Stimulated activated CD4-positive, alpha-beta T cell treated with anti-CD3 and anti-CD28 coated beads, Interleukin-15, amount 100 ng/mL, for 24 hours (primary cell): ENCODE data around the gene SULT2B1.
"Not testable (repeated sequence)": the region's sequence is repeated elsewhere in the genome, so short reads cannot be mapped to it uniquely, and the experiment has no call there.

Experiments
- DNase-seq: peaks from one replicate; pipeline ENCODE4 v3.0.0-alpha.2; 2020

The SULT2B1 gene

DNA sequence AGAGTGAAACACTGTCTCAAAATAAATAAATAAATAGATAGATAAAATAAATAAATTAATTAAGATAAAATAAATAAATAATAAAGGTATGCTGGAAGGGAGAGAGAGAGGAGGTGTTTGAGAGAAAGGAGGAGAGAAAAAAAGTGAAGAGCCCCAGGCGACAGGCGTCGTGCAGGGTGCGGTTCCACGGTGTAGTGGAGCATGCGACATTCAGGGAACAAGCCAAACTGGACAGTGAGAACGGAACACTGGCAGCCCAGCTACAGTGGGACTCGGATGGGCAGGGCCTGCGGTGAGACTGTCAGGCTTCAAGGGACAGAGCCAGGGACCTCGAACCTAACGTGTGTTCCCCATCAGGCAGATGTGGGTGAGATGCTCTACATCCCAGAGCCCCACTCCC, 9.4 kb downstream of the SULT2B1 start:
- no peak for DNase-seq

DNA sequence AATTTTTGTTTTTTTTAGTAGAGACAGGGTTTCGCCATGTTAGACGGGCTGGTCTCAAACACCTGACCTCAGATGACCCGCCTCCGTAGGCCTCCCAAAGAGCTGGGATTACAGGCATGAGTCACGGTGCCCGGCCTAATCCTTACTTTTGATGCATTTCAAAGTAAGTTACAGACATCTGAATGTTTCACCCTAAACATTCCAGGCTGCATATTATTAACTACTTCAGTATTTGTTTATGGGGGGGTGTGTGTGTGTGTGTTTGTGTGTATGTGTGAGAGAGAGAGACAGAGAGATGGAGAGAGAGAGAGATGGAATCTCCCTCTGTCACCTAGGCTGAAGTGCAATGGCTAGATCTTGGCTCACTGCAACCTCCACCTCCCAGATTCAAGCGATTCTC, 13.1 kb downstream of the SULT2B1 start:
- no peak for DNase-seq

DNA sequence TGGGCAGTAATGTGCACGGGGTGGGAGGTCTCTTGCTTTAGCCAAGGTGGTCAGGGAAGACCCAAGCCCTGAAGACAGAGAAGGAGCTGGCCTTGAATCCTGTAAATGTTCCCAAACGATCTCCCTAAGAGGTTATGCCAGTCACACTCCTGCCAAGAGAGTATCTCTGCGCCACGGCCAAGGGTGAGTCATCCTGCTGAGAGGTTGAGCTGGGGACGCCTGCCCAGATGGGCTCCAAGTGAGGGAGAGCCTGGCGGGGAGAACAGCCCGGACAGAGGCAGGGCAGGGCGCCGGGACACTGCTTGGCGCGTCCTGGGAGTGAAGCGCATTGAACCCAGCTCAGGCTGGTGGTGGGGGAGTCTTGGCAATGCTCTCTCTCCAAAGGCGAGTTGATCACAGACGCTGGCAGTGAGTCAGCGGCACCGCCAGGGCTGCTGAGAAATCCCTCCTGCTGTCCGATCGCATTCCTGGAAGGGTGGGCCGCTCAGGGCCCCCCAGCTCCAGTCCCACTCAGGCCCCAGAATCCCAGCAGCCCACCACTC, 16.4 kb downstream of the SULT2B1 start:
- DNase-seq: peak; percentile 13

DNA sequence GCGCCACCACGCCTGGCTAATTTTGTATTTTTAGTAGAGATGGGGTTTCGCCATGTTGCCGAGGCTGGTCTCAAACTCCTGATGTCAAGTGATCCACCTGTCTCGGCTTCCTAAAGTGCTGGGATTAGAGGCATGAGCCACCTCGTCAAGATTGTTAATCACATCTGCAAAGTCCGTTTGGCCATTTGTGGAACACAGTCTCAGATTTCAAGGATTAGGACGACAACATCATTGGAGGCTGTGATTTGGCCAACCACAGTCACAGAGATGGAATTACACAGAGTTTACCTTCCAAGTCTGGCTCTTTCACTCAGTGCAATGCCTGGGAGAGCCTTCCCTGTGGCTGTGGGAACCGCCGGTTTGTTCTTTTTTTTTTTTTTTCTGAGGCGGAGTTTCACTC, 17.8 kb downstream of the SULT2B1 start:
- no peak for DNase-seq

DNA sequence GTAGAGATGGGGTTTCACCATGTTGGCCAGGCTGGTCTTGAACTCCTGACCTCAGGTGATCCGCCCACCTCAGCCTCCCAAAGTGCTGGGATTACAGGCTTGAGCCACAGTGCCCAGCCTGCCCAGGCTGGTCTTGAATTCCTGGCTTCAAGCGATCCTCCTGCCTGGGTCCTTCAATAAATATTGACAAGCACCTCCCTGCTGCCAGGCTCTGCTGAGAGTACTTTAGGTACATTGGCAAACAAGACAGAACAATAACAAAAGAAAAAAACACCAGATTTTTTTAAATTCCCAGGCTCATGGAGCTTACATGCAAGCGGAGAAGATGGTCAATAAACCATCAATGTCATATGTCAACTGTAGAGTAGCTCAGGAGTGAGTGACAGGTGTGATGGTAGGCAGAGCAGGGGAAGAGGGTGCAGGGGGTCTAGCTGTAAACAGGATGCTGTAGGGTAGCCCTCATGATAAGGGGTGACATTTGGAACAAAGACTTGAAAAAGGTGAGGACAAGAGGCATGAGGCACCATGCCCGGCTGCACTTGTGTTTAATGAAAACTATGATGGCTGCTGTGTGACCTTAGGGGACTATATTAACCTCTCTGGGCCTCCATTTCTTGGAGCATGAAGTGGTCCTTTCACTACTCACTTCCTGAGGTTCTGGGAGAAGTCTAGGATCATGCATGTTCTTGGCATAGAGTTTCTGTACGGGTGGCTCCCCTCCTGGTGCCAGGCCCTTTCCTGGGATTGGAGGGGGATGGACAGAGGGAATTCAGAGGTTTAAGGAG, 19.6 kb downstream of the SULT2B1 start:
- no peak for DNase-seq

DNA sequence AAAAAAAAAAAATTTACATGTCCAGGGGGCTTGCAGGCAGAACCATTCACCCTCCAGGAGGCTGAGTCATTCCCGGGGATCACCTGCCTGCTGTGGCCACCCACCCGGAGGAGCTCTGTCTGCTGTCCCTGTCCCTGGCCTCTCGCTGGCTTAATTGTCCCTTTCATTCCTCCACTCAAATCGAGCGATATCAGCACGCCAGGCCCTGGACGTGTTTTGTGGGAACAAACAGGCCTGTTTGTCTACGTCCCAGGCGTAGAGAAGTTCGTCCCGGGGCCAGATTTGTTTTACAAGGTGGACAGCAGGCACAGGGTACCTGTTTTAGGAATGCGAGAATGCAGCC, 21.2 kb downstream of the SULT2B1 start:
- DNase-seq: no peak

DNA sequence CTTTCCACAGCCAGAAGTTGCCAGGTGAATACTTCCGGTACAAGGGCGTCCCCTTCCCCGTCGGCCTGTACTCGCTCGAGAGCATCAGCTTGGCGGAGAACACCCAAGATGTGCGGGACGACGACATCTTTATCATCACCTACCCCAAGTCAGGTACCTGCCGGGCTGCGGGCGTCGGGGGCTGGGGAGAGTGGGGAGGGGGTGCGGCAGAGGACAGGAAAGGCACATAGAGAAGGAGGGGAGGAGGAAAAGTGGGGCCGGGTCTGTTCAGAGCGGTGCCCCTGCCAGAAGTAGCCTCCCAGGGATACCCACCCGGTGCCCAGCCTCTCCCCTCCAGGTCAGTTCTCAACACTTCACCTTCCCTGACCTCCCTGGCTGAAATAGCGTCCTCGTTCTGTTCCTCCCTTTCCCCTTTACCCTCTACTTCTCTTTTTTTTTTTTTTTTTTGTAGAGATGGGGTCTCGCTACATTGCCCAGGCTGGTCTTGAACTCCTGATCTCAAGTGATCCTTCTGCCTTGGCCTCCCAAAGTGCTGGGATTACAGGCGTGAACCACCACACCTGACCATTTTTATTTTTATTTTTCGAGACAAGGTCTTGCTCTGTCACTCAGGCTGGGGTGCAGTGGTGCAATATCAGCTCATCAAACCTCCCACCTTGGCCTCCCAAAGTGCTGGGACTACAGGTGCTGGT, 24.1 kb downstream of the SULT2B1 start:
- no peak for DNase-seq

DNA sequence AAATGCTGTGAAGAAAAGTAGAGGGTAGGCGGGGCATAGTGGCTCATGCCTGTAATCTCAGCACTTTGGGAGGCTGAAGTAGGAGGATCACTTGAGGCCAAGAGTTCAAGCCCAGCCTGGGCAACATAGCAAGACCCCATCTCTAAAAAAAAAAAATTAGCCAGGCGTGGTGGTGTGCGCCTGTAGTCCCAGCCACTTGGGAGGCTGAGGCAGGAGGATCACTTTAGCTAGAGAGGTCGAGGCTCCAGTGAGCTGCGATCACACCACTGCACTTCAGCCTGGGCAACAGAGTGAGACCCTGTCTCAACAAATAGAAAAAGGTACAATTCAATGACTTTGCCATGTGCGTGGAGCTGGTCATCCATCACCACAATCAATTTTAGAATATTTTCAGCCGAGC, 25.9 kb downstream of the SULT2B1 start:
- not testable (repeated sequence) for DNase-seq

DNA sequence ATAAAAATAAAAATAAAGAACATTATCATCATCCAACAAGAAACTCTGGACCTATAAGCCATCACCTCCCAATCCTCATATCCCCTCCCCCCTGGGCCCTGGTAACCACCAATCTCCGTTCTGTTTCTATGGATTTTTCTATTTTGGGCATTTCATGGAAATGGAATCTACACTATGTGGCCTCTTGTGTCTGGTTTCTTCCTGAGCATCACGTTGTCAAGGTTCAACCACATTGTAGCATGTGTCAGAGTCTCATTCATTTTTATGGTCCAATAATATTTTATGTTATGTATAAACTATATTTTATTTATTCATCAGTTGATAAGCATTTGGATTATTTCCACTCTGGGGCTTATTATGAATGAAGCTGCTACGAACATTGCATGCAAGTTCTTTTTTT, 26.9 kb downstream of the SULT2B1 start:
- no peak for DNase-seq

DNA sequence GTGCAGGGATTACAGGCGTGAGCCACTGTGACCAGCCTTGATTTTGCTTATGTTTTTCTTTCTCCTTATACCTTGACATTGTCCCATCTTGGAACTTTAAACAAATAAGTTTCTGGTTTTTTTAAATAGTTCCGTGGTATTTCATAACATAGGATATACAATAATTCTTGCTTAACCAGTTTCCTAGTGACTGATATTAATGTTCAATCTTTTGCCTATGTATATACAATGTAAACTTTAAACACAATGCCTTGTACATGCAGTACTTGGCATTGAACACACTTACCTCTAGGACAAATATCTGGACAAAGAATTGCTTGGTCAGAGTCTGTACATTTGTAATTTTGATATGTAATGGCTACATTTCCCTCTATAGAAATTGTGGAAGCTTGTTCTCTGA, 30.2 kb downstream of the SULT2B1 start:
- DNase-seq: no peak

DNA sequence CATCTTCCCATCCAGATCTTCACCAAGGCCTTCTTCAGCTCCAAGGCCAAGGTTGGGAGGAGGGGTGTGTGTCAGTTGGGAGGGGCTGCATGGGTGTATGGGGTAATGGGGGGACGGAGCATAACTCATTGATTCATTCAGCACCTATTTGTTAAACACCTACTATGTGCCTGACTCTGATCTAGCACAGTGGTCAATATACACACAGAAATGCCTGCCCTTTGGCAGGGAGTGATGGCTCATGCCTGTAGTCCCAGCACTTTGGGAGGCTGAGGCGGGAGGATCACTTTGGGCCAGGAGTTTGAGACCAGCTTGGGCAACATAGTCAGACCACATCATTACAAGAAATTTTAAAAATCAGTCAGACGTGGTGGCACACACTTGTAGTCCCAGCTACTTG, 35.4 kb downstream of the SULT2B1 start:
- no peak for DNase-seq

DNA sequence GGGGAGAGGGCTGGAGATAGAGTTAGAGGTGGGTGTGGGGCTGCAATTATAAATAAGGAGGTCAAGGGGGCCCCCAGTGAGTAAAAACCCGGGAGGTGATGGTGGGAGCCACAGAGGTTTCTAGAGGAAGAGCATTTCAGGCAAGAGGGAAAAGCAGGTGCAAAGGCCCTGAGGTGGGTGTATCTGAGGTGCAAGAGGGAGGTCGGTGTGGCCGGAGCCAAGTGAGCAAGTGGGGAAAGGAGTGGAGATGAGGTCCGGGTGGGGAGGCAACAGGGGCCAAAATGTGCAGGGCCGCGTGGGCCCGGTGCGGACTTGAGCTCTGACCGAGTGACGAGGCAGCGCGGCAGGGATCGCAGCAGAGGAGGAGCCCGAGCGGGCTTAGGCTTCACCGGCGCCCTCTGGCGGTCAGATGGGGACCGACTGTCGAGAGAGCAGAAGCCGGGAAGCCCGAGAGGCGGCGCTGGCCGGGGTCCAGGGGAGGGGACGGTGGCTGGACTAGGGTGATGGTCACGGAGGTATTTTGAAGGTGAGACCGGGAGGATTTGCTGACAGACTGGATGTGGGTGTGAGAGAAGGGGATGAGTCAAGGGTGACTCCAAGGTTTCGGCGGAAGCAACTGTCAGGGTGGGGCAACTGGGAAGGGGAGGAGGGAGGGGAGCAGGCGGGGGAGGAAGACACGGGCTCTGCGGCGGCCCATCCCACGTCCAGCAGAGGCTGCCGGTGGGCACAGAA, 36.9 kb downstream of the SULT2B1 start:
- DNase-seq: peak; percentile 92

DNA sequence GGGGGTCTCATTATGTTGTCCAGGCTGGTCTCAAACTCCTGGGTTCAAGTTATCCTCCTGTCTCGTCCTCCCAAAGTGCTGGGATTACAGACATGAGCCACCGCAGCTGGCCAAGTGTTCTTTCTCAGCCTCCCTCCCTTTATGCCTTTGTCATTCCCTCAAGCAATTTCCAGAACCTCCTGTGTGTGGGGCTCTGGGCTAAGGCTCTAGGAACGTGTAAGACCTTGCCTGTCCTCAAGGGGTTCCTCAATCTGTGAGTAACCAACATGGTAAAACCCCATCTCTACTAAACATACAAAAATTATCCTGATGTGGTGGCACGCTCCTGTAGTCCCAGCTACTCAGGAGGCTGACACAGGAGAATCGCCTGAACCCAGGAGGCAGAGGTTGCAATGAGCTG, 39.0 kb downstream of the SULT2B1 start:
- no peak for DNase-seq

DNA sequence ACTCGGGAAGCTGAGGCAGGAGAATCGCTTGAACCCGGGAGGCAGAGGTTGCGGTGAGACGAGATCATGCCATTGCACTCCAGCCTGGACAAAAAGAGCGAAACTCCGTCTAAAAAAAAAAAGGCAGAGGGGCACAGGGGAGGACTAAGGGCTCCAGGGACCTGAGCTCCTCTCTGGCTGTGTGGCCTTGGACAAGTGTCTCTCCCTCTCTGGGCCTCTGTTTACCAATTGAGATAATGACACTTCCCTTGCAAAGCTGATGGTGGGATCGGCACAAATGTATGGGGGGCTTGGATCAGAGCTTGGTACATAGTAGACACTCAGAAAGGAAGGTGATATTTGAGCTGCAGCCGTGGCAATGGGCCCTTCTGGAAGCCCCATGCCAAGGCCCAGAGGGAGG, 43.2 kb downstream of the SULT2B1 start:
- DNase-seq: no peak

DNA sequence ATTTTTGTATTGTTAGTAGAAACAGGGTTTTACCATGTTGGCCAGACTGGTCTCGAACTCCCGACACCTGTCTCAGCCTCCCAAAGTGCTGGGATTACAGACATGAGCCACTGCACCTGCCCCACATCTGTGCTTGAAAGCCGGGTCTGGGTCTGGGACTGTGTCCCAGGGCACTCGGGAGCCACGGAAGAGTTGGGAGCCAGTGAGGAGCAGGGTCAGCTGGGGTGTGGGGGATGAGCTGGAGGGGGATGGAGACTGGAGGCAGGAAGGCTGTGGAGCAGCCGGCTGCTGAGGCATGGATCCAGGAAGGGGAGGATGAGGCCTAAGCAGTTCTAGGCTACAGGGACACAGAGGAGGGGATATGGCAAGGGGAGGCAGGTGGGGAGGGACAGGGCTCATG, 43.9 kb downstream of the SULT2B1 start:
- DNase-seq: no peak

DNA sequence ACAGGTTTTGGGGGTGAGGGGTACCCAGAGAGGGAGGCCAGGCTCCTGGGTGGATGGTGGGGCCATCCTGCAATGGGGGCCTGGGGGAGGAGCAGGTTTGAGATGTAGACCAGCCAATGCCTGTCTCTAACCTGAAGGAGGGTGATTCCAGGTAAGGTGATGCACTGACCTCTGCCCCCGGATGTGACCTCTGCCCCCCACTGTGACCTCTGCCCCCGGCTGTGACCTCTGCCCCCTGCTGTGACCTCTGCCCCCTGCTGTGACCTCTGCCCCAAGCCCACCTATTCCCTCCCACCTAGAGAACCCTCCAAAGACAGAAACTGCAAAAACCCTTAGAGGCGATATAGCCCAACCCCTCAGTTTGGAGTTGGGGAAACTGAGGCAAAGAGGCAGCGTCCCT, 44.3 kb downstream of the SULT2B1 start:
- DNase-seq: no peak

DNA sequence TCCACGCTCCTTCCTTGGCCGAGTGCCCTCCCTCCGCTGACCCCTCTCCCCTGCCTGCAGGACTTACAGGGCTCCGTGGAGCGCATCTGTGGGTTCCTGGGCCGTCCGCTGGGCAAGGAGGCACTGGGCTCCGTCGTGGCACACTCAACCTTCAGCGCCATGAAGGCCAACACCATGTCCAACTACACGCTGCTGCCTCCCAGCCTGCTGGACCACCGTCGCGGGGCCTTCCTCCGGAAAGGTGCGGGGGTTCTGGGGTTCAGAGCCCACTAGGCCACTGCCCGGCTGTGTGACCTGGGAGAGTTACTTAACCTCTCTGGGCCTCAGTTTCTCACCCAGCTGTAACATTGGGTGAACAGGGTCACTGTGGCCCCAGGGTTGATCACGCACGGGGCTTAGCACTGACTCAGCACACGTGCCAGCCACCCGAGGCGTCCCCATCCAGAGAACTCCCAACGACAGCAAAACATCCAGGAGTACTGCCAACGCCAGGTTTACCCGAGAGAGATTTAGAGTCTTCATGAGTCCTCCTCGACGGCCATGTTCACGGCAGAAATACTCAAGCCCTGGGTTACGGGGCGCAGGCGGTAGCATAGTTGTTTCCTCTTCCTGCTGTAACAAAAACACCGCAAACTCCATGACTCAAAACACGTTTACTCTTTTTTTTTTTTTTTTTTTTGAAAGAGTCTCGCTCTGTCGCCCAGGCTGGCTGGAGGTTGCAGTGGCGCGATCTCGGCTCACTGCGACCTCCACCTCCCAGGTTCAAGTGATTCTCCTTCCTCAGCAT, 44.9 kb downstream of the SULT2B1 start:
- DNase-seq: peak; percentile 27

DNA sequence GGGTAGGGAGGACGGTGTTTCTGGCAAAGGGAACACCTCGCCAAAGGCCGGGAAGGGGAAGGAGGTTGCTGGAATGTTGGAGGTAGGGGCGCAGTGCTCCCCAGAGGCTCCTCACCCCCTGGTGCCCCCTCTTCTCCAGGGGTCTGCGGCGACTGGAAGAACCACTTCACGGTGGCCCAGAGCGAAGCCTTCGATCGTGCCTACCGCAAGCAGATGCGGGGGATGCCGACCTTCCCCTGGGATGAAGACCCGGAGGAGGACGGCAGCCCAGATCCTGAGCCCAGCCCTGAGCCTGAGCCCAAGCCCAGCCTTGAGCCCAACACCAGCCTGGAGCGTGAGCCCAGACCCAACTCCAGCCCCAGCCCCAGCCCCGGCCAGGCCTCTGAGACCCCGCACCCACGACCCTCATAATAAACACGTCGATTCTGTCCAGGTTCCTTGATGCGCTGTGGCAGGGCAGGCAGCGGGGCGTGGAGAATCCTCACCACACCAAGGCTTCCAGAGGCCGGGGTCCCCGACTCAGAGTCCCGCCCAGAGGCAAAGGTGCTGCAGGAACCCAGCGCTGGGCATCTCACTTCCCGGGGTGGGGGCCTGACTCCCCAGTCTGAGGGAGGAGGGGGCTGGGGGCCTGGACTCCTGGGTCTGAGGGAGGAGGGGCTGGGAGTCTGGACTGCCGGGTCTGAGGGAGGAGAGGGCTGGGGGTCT, 47.2 kb downstream of the SULT2B1 start:
- DNase-seq: no peak

DNA sequence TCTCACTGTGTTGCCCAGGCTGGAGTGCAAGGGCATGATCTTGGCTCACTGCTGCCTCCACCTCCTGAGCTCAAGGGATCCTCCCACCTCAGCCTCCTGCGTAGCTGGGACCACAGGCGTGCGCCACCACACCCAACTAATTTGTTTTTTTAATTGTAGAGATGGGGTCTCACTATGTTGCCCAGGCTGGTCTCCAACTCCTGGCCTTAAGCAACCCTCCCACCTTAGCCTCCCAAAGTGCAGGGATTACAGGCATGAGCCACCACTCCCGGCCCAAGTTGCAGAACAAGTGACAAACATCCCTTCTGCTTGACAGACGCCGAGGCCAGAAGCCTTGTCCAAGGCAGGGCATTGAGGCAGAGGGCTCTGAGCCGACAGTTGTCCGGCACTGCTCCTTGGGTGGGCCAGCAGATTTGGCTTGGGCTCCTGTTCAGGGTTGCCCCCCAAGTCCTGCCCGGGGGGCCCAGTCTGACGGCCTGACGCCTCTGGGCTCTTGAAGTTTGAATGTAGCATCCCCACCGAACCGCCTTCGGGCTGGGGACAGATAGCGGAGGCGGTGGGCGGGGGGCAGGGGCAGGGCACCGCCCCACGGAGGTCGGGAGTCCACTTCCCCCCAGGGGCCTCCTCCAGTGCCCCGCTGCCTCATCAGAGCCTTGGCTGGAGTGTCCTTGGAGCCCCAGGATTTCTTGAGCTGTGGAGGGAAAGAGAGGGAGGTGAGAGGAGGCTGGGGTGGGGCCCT, 48.9 kb downstream of the SULT2B1 start:
- no peak for DNase-seq

DNA sequence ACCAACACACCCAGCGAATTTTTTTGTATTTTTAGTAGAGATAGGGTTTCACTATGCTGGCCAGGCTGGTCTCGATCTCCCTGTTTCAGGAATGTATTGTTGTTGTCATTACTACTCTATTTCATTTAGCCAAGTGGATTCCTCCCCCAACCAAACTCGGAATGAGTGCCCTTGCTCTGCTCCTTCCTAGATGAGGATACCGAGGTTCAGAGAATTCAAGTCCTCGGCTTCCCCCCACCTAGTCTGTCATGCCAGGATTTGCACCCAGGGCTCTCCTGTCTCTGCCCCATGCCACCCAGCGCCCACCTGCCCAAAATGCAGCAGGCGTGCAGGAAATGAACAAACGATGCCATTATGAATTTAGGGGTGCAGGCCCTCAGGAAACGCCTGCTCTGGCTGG, 51.0 kb downstream of the SULT2B1 start:
- no peak for DNase-seq

DNA sequence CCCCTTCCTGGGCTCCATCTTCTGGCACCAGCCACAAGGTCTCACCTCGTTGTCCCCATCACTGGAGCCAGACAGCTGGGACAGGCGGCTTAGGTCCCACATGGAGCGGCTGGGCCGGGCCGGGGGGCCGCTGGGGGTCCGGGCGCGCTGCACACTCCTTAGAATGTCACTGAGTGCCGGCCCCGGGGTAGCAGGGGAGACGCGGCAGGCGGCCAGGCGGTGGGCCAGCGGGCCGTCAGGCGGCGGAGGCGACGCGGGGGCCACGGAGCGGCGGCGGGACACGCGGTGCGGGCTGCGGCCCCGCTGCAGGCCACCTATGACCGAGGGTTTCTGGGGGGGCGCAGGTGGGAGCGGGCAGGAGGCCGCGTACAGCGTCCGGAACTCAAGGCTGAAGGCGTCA, 51.5 kb downstream of the SULT2B1 start:
- DNase-seq: no peak

DNA sequence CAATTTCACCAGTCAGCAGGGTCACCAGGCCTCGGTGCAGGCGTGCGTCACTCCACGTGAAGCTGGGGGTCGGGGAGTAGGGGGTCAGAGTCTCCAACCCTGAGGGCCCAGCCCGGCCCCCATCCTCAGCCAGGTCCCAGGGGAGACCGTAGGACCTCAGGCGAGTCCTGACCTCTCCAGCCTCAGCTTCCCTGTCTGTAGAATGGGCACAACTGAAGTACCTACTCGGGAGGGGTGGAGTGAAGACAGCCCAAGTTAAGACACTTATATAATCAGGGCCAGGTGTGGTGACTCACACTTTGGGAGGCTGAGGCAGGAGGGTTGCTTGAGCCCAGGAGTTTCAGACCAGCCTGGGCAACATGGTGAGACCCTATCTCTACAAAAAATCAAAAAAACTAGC, 51.9 kb downstream of the SULT2B1 start:
- DNase-seq: no peak
